HepG2 (cell line): ENCODE results near the gene STX7. TPM values are rescaled to one million over a fixed set of nuclear protein-coding genes. Genes with fewer than 3 reads are reported as not detected.

Experiments
- CAMTA2 ChIP-seq: sonication (generic); formaldehyde crosslinking; IDR thresholded peaks from 2 replicates; pipeline ENCODE4 v1.4.0; 2020; ENCODE audit warnings: mild to moderate bottlenecking, missing genetic modification reagents, borderline replicate concordance
- E2F1 ChIP-seq: sonication (generic); formaldehyde crosslinking; IDR thresholded peaks from 2 replicates; pipeline ENCODE4 v1.5.0; 2020; ENCODE audit warnings: missing genetic modification reagents
- ELK4 ChIP-seq: sonication (generic); formaldehyde crosslinking; IDR thresholded peaks from 2 replicates; pipeline ENCODE4 v1.9.0; 2021; ENCODE audit warnings: missing genetic modification reagents, borderline replicate concordance
- FOXJ3 ChIP-seq: sonication (generic); formaldehyde crosslinking; IDR thresholded peaks from 2 replicates; pipeline ENCODE4 v1.4.0; 2020; ENCODE audit warnings: missing genetic modification reagents, mild to moderate bottlenecking, borderline replicate concordance
- FOXO4 ChIP-seq: sonication (generic); formaldehyde crosslinking; conservative IDR thresholded peaks from 2 replicates; pipeline ENCODE4 v1.8.1; 2023; ENCODE audit warnings: missing genetic modification reagents
- HIVEP1 ChIP-seq: sonication (generic); formaldehyde crosslinking; IDR thresholded peaks from 2 replicates; pipeline ENCODE4 v1.4.0; 2020; ENCODE audit warnings: mild to moderate bottlenecking, missing genetic modification reagents
- HNRNPUL1 ChIP-seq: fragments of 200-400 bp; formaldehyde crosslinking; IDR thresholded peaks from 2 replicates; pipeline ENCODE4 v1.6.1; 2017; ENCODE audit warnings: low read depth, mild to moderate bottlenecking, low read length, moderate library complexity
- HOXA3 ChIP-seq: sonication (generic); formaldehyde crosslinking; IDR thresholded peaks from 2 replicates; pipeline ENCODE4 v1.5.0; 2020; ENCODE audit warnings: missing genetic modification reagents
- PREB ChIP-seq: sonication (generic); formaldehyde crosslinking; IDR thresholded peaks from 2 replicates; pipeline ENCODE4 v1.4.0; 2020; ENCODE audit warnings: missing genetic modification reagents
- REL ChIP-seq: sonication (generic); formaldehyde crosslinking; conservative IDR thresholded peaks from 2 replicates; pipeline ENCODE4 v1.8.0; 2022; ENCODE audit warnings: mild to moderate bottlenecking, missing genetic modification reagents, moderate library complexity
- RORA ChIP-seq: sonication (generic); formaldehyde crosslinking; IDR thresholded peaks from 2 replicates; pipeline ENCODE4 v1.5.0; 2020; ENCODE audit warnings: mild to moderate bottlenecking, missing genetic modification reagents, moderate library complexity
- YEATS4 ChIP-seq: sonication (generic); formaldehyde crosslinking; IDR thresholded peaks from 2 replicates; pipeline ENCODE4 v1.4.0; 2020; ENCODE audit warnings: missing genetic modification reagents, borderline replicate concordance
- ZBTB34 ChIP-seq: sonication (generic); formaldehyde crosslinking; IDR thresholded peaks from 2 replicates; pipeline ENCODE4 v1.8.0; 2022; ENCODE audit warnings: mild to moderate bottlenecking, missing genetic modification reagents
- ZBTB43 ChIP-seq: sonication (generic); formaldehyde crosslinking; conservative IDR thresholded peaks from 2 replicates; pipeline ENCODE4 v1.4.0; 2020; ENCODE audit warnings: missing genetic modification reagents
- ZFP36L2 ChIP-seq: sonication (generic); formaldehyde crosslinking; IDR thresholded peaks from 2 replicates; pipeline ENCODE4 v1.4.0; 2020; ENCODE audit warnings: missing genetic modification reagents
- ZNF383 ChIP-seq: sonication (generic); formaldehyde crosslinking; IDR thresholded peaks from 2 replicates; pipeline ENCODE4 v1.4.0; 2020; ENCODE audit warnings: missing genetic modification reagents, mild to moderate bottlenecking, borderline replicate concordance
- ZNF549 ChIP-seq: sonication (generic); formaldehyde crosslinking; IDR thresholded peaks from 2 replicates; pipeline ENCODE4 v1.5.0; 2020; ENCODE audit warnings: missing genetic modification reagents
- ZNF879 ChIP-seq: sonication (generic); formaldehyde crosslinking; IDR thresholded peaks from 2 replicates; pipeline ENCODE4 v1.8.1; 2023; ENCODE audit warnings: missing genetic modification reagents
- polyA plus RNA-seq, 8 experiments: library from polyadenylated mRNA; depleted of rRNA in 3 of 8; stranded (reverse) in 7 of 8; unstranded in 1 of 8; fragments of >200 nt; fragmentation: Illumina TruSeq in 4 of 8; extraction: Trizol in 4 of 8; gene quantifications; 2 replicates each; pipeline versions ENCODE4 v1.2.1 to v1.2.3, GENCODE V29; 2011 to 2016; ENCODE audit warnings: low read depth in 4 of 8, missing spikeins in 1 of 8, mixed read lengths in 1 of 8; ENCODE audit not compliant: insufficient read depth in 1 of 8
- total RNA-seq, 5 experiments: library from RNA; depleted of rRNA; stranded (reverse); fragments of >200 nt; fragmentation: Illumina TruSeq; extraction: Trizol; gene quantifications; 2 replicates each; pipeline ENCODE4 v1.2.3, GENCODE V29; 2016; ENCODE audit warnings: low read depth in 1 of 5

Gene STX7
- total and polyA plus RNA-seq, 2 of the 13 experiments (the other 11 are each of a cell fraction or from before 2014, with no cell fraction given): 28.0 to 34.7 TPM

- no peak for TF ChIP-seq PREB (CRISPR knock-in tag)
- no peak for TF ChIP-seq REL (CRISPR knock-in tag)
- no peak for TF ChIP-seq ZFP36L2
- TF ChIP-seq YEATS4 (CRISPR knock-in tag): no peak
- no peak for TF ChIP-seq ZNF549 (CRISPR knock-in tag)
- TF ChIP-seq ZBTB34 (CRISPR knock-in tag): no peak
- TF ChIP-seq HNRNPUL1: no peak
- 0 out of 2 replicates have a peak, but pooled peaks have one; percentile 59 for TF ChIP-seq FOXO4
- no peak for TF ChIP-seq ELK4 (CRISPR knock-in tag)
- TF ChIP-seq HIVEP1 (CRISPR knock-in tag): no peak
- TF ChIP-seq ZBTB43: peak; percentile 40; the same call in 1 of the 2 replicates
- TF ChIP-seq RORA (CRISPR knock-in tag): no peak
- no peak for TF ChIP-seq ZNF879
- 0 out of 2 replicates have a peak, but pooled peaks have one; percentile 34 for TF ChIP-seq E2F1 (CRISPR knock-in tag)
- TF ChIP-seq HOXA3 (CRISPR knock-in tag): no peak
- TF ChIP-seq FOXJ3 (CRISPR knock-in tag): no peak
- TF ChIP-seq ZNF383 (CRISPR knock-in tag): no peak
- no peak for TF ChIP-seq CAMTA2 (CRISPR knock-in tag)
Observed at GRCh38 chr6:132483779-132484679, 28.9 kb downstream of the STX7 start (continued).
